Parathyroid adenoma (tissue), 2 donors: ENCODE results near the gene LETM1.

Experiments
- H2AFZ ChIP-seq: fragments of 300-600 bp; sonication (generic); one replicate; pipeline ENCODE4 v1.7.0; 2017; ENCODE audit warnings: antibody characterized with exemption, mild to moderate bottlenecking
- H3K27ac ChIP-seq: fragments of 300-600 bp; sonication (generic); one replicate; pipeline ENCODE4 v1.7.0; 2017
- H3K27me3 ChIP-seq: fragments of 300-600 bp; sonication (generic); one replicate; pipeline ENCODE4 v1.7.0; 2017; ENCODE audit warnings: low read length; ENCODE audit not compliant: control insufficient read depth, insufficient read depth
- H3K36me3 ChIP-seq: fragments of 300-600 bp; sonication (generic); one replicate; pipeline ENCODE4 v1.7.0; 2017; ENCODE audit warnings: low read length; ENCODE audit not compliant: control insufficient read depth, insufficient read depth
- H3K4me1 ChIP-seq: fragments of 300-600 bp; sonication (generic); one replicate; pipeline ENCODE4 v1.7.0; 2017; ENCODE audit warnings: control low read depth
- H3K4me2 ChIP-seq: fragments of 300-600 bp; sonication (generic); one replicate; pipeline ENCODE4 v1.7.0; 2017; ENCODE audit warnings: low read length
- H3K4me3 ChIP-seq: fragments of 300-600 bp; sonication (generic); one replicate; pipeline ENCODE4 v1.7.0; 2017; ENCODE audit warnings: low read depth, low read length
- H3K79me2 ChIP-seq: fragments of 300-600 bp; sonication (generic); one replicate; pipeline ENCODE4 v1.7.0; 2017; ENCODE audit warnings: control low read depth
- H3K9ac ChIP-seq: fragments of 300-600 bp; sonication (generic); one replicate; pipeline ENCODE4 v1.7.0; 2017; ENCODE audit warnings: mild to moderate bottlenecking
- H3K9me3 ChIP-seq: fragments of 300-600 bp; sonication (generic); one replicate; pipeline ENCODE4 v1.7.0; 2017; ENCODE audit warnings: low read length; ENCODE audit not compliant: control insufficient read depth
- TF ChIP-seq, protein P1 (sequence below): fragments of 300-600 bp; sonication (generic); IDR thresholded peaks from one replicate; pipeline ENCODE4 v1.7.0; 2017; ENCODE audit warnings: antibody characterized with exemption, mild to moderate bottlenecking
- donor health status: primary hyperparathyroidism.

The LETM1 gene

DNA sequence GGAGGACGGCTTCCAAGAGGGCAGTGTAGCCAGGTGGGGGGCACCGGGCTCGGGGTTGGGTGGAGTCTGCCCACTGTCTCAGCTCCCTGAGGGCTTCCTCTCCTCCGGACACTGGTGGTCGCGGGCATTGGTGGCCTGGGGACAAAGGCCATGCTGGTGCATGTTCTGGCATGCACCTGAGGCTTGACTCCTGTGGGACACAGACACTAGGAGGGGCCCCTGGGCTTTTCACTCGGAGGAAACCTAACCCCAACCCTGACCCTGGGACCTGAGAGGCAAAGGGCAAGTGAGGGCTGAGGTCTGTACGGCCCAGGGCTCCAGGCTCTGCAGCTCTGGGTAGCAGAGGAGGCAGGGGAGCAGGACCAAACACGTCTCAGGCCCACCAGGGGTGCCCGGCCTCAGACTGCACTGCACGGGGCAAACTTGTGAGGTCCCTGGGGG lies 85.1 kb downstream of the LETM1 start:
- Histone ChIP-seq H3K4me1 (peaks cover 2% of the 10 kb centered on the region), H3K36me3 (no peaks in the 10 kb centered on the region), H3K27ac (no peak overlapping the region), H2AFZ (no peak overlapping the region), H3K9ac (no peak overlapping the region), H3K27me3 (no peaks in the 10 kb centered on the region), H3K79me2 (no peaks in the 10 kb centered on the region), H3K4me3 (no peak overlapping the region), H3K9me3 (no peaks in the 10 kb centered on the region), H3K4me2 (no peak overlapping the region)
- TF ChIP-seq, protein P1, sequence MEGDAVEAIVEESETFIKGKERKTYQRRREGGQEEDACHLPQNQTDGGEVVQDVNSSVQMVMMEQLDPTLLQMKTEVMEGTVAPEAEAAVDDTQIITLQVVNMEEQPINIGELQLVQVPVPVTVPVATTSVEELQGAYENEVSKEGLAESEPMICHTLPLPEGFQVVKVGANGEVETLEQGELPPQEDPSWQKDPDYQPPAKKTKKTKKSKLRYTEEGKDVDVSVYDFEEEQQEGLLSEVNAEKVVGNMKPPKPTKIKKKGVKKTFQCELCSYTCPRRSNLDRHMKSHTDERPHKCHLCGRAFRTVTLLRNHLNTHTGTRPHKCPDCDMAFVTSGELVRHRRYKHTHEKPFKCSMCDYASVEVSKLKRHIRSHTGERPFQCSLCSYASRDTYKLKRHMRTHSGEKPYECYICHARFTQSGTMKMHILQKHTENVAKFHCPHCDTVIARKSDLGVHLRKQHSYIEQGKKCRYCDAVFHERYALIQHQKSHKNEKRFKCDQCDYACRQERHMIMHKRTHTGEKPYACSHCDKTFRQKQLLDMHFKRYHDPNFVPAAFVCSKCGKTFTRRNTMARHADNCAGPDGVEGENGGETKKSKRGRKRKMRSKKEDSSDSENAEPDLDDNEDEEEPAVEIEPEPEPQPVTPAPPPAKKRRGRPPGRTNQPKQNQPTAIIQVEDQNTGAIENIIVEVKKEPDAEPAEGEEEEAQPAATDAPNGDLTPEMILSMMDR, result no peak

DNA sequence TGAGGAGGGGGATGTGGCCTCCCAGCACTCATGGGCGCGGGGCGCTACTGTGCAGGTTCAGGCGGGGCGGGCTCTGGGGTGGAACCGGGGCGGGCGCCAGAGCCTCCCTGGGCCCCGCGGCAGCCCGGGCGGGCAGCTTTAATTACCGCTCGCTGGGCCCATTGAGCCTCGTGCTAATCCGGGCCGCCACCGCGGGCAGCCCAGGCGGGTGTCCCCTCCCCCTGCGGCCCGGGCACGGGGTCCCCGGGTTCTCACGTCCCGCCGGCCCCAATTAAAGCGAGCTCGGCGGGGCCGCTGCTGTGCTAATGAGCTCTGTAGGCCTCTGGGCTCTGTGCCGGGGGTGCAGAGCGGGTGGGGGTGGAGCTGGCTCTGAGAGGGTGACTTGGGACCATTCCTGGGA lies 85.7 kb downstream of the LETM1 start:
- H3K27ac ChIP-seq, result no peak overlapping the region
- TF ChIP-seq, protein P1, result no peak
- no peak overlapping the region for H3K4me3 ChIP-seq

DNA sequence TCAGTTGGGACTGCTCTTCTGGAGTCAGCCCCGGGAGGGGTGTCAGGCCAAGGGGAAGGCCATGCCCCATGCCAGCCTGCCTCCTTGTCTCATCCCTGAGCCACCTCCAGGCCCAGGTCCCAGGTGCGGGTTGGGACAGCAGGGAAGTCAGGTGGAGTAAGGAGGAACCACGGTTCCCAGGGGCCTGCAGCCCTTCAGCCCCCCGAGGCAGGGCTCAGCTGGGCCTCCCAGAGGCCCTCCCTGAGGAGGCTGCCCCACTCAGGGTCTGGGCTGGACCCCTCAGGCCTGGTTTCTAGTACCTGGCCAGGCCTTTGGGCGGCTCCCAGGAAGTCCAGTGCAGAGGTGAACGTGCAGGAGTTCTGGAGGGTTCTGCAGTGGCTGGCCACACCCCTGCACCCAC lies 86.3 kb downstream of the LETM1 start:
- Histone ChIP-seq H2AFZ (no peak overlapping the region), H3K9me3 (no peaks in the 10 kb centered on the region), H3K79me2 (no peaks in the 10 kb centered on the region), H3K4me1 (peaks cover 2% of the 10 kb centered on the region), H3K27ac (no peak overlapping the region), H3K27me3 (no peaks in the 10 kb centered on the region), H3K4me3 (no peak overlapping the region), H3K4me2 (no peak overlapping the region), H3K36me3 (no peaks in the 10 kb centered on the region), H3K9ac (no peak overlapping the region)
- TF ChIP-seq, protein P1, result no peak

More for the DNA sequence above, 85.7 kb downstream of the LETM1 start:
- H2AFZ ChIP-seq, result no peak overlapping the region
- no peaks in the 10 kb centered on the region for H3K9me3 ChIP-seq
- H3K4me1 ChIP-seq, result peaks cover 2% of the 10 kb centered on the region
- H3K4me2 ChIP-seq, result no peak overlapping the region
- no peaks in the 10 kb centered on the region for H3K79me2 ChIP-seq
- no peaks in the 10 kb centered on the region for H3K27me3 ChIP-seq
- H3K36me3 ChIP-seq, result no peaks in the 10 kb centered on the region
- H3K9ac ChIP-seq, result no peak overlapping the region

DNA sequence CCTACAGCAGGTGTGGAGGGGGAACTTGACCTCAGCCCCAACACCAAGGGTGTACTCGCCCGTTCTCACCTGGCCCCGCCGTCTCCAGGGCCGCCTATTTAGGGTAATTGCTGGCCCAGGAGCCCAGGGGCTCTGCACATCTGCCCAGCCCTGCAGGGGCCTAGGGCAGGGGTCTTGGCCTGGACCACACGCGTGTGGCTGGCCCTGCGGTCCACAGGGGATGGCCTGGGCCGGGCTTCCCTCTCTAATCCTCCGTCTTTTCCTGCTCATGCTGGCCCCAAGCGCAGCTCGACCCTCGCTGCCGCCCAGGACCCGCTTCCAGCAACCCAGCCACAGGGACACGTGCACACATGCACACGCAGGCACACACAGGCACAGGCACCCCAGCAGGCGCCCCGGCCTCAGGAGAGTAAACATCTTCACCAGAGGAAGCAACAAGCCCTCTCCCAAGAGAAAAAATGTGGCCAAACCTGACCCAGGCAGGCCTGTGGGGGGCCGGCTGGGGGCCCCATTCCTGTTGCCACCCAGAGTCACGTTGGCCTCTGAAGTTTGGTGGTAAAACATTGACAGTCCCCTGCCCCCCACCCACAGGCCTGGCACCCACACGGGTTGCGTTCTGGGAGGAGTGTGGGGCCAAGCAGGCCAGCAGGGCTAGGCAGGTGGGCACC lies 87.5 kb downstream of the LETM1 start:
- Histone ChIP-seq H3K27ac (no peak overlapping the region), H3K27me3 (no peaks in the 10 kb centered on the region), H2AFZ (no peak overlapping the region), H3K4me2 (no peak overlapping the region), H3K4me3 (no peak overlapping the region), H3K9me3 (no peaks in the 10 kb centered on the region), H3K36me3 (no peaks in the 10 kb centered on the region), H3K4me1 (peaks cover 2% of the 10 kb centered on the region), H3K79me2 (no peaks in the 10 kb centered on the region), H3K9ac (no peak overlapping the region)
- TF ChIP-seq, protein P1, result no peak

DNA sequence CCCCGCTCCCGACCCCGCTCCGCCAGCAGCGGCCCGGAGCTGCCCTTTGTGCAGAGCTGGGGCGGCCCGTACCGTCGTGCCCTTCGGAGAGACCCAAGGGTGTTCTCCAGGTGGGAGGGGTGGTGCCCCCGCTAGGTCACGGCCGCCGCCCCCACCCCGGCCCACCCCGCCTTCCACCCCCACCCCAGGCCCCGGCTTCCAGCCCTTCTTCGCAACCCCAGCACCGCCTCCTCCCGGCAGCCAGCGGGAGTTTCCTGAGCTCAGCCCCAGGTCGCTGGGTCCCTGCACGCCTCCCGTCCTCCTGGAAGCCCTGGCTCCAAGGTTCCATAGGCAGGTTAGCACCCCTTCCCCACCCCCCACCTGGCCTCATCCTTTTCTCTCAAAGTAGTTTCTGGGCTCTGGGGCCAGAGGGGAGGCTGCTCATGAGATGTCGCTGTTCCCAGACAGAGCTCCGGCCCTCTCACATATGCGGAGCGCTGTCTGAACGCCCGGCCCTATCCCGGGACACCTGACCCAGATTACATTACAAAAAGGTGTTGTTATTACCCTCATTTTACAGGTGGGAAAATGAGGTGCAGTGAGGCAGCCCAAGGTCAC lies 88.1 kb downstream of the LETM1 start:
- no peaks in the 10 kb centered on the region for H3K36me3 ChIP-seq
- no peak overlapping the region for H3K9ac ChIP-seq
- H3K27ac ChIP-seq, result no peak overlapping the region
- no peak overlapping the region for H2AFZ ChIP-seq
- no peak overlapping the region for H3K4me2 ChIP-seq
- peaks cover 2% of the 10 kb centered on the region for H3K4me1 ChIP-seq
- H3K9me3 ChIP-seq, result no peaks in the 10 kb centered on the region
- H3K4me3 ChIP-seq, result no peak overlapping the region
- no peaks in the 10 kb centered on the region for H3K27me3 ChIP-seq
- H3K79me2 ChIP-seq, result no peaks in the 10 kb centered on the region
- TF ChIP-seq, protein P1, result no peak
